Measurements from ENCODE around the gene LENEP.
"Not testable (repeated sequence)": the region's sequence is repeated elsewhere in the genome, so short reads cannot be mapped to it uniquely, and the experiment has no call there.

The LENEP gene

DNA sequence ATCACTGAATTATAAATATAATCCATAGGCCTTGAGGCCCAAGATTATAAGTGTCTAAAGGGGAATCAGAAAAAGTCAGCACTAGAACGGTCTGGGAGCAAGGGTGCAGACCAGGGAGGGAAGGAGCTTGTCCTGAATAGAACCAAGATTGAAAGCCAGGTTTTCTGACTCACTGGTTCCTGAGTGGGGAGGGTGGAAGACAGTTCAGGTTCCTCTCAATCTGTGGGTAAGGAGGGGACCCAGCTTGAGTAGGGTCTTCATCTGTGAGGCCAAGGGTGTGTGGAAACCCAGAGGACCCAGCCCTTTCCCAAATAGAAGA lies 842 bp downstream of the LENEP start:
- no peak overlapping the region for H3K27ac ChIP-seq (ENCODE audit: low read depth, low read length)
- no peaks in the 10 kb centered on the region for H3K27me3 ChIP-seq (ENCODE audit: insufficient read depth, low read length)
- no peak overlapping the region for H3K9ac ChIP-seq (ENCODE audit: low read depth, low read length)
- 0 out of 2 replicates have a peak, but pooled peaks cover 3% of the 10 kb centered on the region for H3K4me1 ChIP-seq (ENCODE audit: insufficient read depth, low read length)
- 93% methylated on average over 1 of the region's 1 CpG for WGBS
- H3K4me3 ChIP-seq (ENCODE audit: low read length) = no peak overlapping the region
- H3K9me3 ChIP-seq (ENCODE audit: insufficient read depth, low read depth, low read length) = no peaks in the 10 kb centered on the region
- H3K36me3 ChIP-seq (ENCODE audit: insufficient read depth, low read length) = peaks cover 25% of the 10 kb centered on the region

DNA sequence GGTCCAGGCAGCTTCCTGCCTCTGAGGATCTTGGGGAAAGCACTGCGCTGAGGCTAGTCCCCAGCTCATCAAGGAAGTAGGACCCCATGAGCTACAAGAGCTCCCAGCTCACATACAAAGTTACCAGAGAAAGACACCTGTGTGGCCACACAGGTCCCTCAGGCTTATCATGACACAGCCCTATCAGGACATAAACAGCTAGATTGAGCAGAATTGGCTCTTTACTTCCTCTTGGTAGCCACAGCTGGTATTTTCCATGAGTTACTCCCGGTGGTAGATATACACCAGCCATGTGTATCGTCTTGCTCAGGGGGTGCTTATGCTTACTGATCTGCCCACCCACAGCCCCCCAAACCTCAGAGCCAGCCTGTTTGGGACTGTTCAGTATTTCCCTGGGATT lies 1.2 kb downstream of the LENEP start:
- no peak overlapping the region for H3K4me3 ChIP-seq (ENCODE audit: low read length)
- WGBS = 92% methylated on average over 3 of the region's 3 CpGs
- H3K27ac ChIP-seq (ENCODE audit: low read depth, low read length) = no peak overlapping the region
- peaks cover 21% of the 10 kb centered on the region for H3K36me3 ChIP-seq (ENCODE audit: insufficient read depth, low read length)
- H3K9me3 ChIP-seq (ENCODE audit: insufficient read depth, low read depth, low read length) = no peaks in the 10 kb centered on the region
- H3K27me3 ChIP-seq (ENCODE audit: insufficient read depth, low read length) = no peaks in the 10 kb centered on the region
- H3K4me1 ChIP-seq (ENCODE audit: insufficient read depth, low read length) = 0 out of 2 replicates have a peak, but pooled peaks cover 3% of the 10 kb centered on the region
- no peak overlapping the region for H3K9ac ChIP-seq (ENCODE audit: low read depth, low read length)

DNA sequence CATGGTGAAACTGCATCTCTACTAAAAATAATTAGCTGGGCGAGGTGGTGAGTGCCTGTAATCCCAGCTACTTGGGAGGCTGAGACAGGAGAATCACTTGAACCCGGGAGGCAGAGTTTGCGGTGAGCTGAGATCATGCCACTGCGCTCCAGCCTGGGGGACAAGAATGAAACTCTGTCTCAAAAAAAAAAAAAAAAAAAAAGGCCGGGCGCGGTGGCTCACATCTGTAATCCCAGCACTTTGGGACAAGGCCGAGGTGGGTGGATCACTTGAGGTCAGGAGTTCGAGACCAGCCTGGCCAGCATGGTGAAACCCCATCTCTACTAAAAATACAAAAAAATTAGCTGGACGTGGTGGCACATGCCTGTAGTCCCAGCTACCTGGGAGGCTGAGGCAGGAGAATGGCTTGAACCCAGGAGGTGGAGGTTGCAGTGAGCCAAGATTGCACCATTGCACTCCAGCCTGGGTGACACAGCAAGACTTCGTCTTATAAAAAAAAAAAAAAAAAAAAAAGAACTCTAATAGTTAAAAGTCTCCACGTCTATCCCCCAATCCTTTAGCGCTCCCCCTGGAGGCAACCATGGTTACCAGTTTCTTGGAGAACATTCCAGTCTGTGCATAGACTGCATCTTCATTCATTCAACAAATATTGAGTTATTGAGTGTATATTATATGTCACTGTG lies 2.1 kb downstream of the LENEP start:
- H3K4me3 ChIP-seq (ENCODE audit: low read length); H3K9ac ChIP-seq (ENCODE audit: low read depth, low read length); H3K9me3 ChIP-seq (ENCODE audit: insufficient read depth, low read depth, low read length); H3K4me1 ChIP-seq (ENCODE audit: insufficient read depth, low read length); H3K27ac ChIP-seq (ENCODE audit: low read depth, low read length); H3K27me3 ChIP-seq (ENCODE audit: insufficient read depth, low read length): not testable (repeated sequence)
- WGBS = 93% methylated on average over 9 of the region's 13 CpGs
- peaks cover 12% of the 10 kb centered on the region for H3K36me3 ChIP-seq (ENCODE audit: insufficient read depth, low read length)

DNA sequence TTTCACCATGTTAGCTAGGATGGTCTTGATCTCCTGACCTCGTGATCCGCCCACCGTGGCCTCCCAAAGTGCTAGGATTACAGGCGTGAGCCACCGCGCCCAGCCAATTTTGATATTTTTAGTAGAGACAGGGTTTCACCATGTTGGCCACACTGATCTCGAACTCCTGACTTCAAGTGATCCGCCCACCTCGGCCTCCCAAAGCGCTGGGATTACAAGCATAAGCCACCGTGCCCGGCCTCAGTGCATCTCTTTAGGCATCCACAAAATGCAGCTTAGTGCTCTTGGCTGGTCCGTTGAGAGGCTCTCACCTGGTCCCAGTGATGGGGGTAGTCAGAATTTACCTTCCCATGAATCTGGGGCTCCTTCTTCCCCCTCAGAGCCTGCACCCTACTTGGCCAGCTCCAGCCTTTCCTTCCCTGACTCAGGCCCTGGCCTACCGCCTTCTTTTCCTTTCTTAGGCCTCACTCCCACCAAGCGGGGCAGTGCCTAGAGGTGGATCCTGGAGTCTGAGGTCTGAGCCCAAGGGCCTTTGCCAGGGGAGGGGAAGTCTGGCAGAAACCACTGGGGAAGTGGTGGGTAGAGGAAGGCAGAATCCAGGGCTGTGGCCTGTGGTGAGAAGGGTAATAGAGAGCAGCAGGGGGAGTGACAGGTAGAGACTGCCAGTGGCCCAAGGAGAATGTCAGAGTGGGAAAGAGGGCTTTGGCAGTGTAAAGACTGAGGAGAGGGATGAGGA lies 3.7 kb downstream of the LENEP start:
- peaks cover 5% of the 10 kb centered on the region; the same call in 1 of the 2 replicates for H3K4me1 ChIP-seq (ENCODE audit: insufficient read depth, low read length)
- WGBS = 92% methylated on average over 15 of the region's 15 CpGs
- H3K9me3 ChIP-seq (ENCODE audit: insufficient read depth, low read depth, low read length) = no peaks in the 10 kb centered on the region
- no peak overlapping the region for H3K9ac ChIP-seq (ENCODE audit: low read depth, low read length)
- no peak overlapping the region for H3K4me3 ChIP-seq (ENCODE audit: low read length)
- no peak overlapping the region for H3K27ac ChIP-seq (ENCODE audit: low read depth, low read length)
- peaks cover 5% of the 10 kb centered on the region; the same call in 1 of the 2 replicates for H3K36me3 ChIP-seq (ENCODE audit: insufficient read depth, low read length)
- no peaks in the 10 kb centered on the region for H3K27me3 ChIP-seq (ENCODE audit: insufficient read depth, low read length)

DNA sequence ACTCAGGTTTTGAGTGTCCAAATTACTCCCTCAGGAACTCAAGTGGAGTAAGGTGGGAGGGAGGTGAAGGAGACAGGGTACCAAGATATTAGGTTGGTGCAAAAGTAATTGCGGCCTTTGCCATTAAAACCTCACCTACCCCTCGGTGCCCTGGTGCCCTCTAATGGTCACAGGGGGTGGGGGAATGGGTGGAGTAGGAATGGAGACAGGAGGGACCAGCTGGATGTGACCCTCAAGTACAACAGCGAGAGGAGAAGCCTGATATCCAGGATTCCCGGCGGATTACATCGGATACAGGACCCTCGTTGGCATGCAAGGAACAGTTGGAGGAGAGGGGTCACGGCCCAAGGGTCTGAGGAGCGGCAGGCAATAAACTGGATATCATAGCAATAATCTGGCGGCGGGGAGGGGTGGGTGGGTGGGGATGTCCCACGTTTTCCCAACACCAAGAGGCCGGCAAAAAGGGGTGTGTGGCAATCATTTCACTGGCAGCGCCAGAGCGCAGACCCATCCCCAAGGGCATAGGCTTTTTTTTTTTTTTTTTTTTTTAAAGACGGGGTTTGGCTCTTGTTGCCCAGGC lies 4.9 kb downstream of the LENEP start:
- Histone ChIP-seq H3K9me3 (ENCODE audit: insufficient read depth, low read depth, low read length) (no peaks in the 10 kb centered on the region), H3K27me3 (ENCODE audit: insufficient read depth, low read length) (no peaks in the 10 kb centered on the region), H3K4me1 (ENCODE audit: insufficient read depth, low read length) (peaks cover 5% of the 10 kb centered on the region; the same call in 1 of the 2 replicates), H3K9ac (ENCODE audit: low read depth, low read length) (no peak overlapping the region), H3K4me3 (ENCODE audit: low read length) (no peak overlapping the region), H3K27ac (ENCODE audit: low read depth, low read length) (no peak overlapping the region), H3K36me3 (ENCODE audit: insufficient read depth, low read length) (no peaks in the 10 kb centered on the region)
- WGBS = 92% methylated on average over 15 of the region's 16 CpGs

DNA sequence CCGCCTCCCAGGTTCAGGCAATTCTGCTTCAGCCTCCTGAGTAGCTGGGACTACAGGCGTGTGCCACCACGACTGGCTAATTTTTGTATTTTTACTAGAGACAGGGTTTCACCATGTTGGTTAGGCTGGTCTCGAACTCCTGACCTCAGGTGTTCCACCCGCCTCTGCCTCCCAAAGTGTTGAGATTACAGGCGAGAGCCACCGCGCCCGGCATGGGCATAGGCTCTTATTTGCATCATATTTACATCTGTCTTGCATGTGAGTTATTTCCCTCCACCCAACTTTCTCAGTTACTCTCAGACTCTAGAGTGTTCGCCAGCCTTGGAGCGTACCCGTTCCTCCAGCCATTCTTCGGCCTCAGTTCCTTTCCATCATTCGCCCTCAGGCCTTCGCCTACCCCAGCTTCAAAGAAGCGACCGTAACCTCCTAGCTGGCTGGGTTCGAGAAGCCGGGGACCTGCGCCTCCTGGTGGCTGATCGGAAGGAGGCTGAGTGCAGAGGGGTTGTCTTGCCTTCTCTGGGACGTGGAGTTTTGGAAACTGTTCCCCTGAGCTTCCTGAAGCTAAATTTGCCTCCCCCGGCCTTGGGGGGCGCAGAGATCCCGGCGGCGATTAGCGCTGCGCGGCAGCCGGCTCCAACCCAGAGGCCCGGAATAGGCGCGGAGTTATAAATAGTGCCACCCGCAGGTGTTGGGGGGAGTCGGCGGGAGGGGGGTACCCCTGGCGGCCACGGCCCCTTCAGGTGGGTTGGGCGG lies 5.6 kb downstream of the LENEP start:
- H3K36me3 ChIP-seq (ENCODE audit: insufficient read depth, low read length) = no peaks in the 10 kb centered on the region
- no peak overlapping the region for H3K9ac ChIP-seq (ENCODE audit: low read depth, low read length)
- no peaks in the 10 kb centered on the region for H3K27me3 ChIP-seq (ENCODE audit: insufficient read depth, low read length)
- WGBS = 19% methylated on average over 40 of the region's 40 CpGs
- no peaks in the 10 kb centered on the region for H3K9me3 ChIP-seq (ENCODE audit: insufficient read depth, low read depth, low read length)
- no peak overlapping the region; the same call in 1 of the 2 replicates for H3K27ac ChIP-seq (ENCODE audit: low read depth, low read length)
- H3K4me3 ChIP-seq (ENCODE audit: low read length) = peak overlapping the region; percentile 82
- peaks cover 5% of the 10 kb centered on the region; the same call in 1 of the 2 replicates for H3K4me1 ChIP-seq (ENCODE audit: insufficient read depth, low read length)

DNA sequence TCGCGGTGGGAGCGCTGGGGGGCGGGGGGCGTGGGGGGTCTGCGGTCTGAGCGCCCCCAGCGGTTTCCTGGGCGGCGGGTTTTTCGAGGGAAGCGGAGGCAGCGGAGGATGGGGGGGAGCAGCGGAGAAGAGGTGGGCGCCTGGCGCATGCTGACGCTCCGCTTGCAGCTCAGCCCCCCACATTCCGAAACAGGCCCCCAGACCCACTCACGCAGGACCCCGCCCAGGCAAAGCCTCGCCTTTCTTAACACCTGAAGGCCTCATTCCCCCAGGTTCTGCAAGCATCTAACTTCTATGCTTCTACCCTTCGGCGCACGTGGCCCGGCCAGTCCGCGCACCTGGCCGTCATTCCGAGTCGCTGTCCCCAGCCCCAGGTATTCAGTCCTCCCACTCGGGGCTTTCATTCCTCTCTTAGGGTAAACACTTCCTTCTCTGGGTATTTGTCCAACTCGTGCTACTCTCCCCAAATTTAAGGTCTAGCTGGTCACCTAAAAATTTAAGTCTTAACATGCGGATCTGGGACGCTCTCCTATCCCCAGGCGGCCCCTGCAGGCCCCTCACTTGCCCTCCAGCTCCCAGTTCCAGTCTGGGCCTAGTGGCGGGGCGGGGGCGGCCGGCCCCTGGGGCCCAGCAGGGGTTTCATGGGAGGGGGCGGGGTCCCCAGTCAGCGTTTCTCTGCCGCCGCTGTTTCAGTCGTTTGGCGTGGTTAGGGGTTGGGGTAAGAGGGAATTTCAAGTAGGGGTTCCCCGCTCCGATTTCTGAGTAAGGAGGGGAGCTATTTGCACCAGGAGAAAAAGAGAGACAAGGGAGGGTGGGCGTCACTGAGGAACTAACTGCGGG lies 6.4 kb downstream of the LENEP start:
- 2% methylated on average over 49 of the region's 50 CpGs for WGBS
- peaks cover 12% of the 10 kb centered on the region for H3K4me1 ChIP-seq (ENCODE audit: insufficient read depth, low read length)
- H3K27ac ChIP-seq (ENCODE audit: low read depth, low read length) = peak overlapping the region; percentile 85
- H3K27me3 ChIP-seq (ENCODE audit: insufficient read depth, low read length) = no peaks in the 10 kb centered on the region
- H3K4me3 ChIP-seq (ENCODE audit: low read length) = peak overlapping the region; percentile 82
- H3K9me3 ChIP-seq (ENCODE audit: insufficient read depth, low read depth, low read length) = no peaks in the 10 kb centered on the region
- H3K9ac ChIP-seq (ENCODE audit: low read depth, low read length) = peak overlapping the region; percentile 78
- no peaks in the 10 kb centered on the region for H3K36me3 ChIP-seq (ENCODE audit: insufficient read depth, low read length)

DNA sequence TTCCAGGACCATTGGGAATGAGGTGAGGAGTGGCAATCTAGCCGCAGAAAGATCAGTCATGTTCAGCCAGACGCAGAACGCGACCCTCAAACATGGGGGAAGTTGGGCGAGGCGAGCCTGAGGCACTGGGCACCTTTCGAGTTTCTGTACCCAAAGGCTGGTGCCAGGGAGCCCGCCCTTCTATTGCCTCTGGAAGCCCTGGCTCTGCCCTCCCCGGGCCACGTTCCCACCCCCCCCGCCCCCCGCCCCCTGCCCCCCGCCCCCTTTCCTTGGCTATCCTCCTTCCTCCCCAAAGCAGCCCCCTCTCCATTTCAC lies 7.0 kb downstream of the LENEP start:
- Histone ChIP-seq H3K9ac (ENCODE audit: low read depth, low read length) (peak overlapping the region; percentile 78), H3K4me1 (ENCODE audit: insufficient read depth, low read length) (peaks cover 13% of the 10 kb centered on the region), H3K36me3 (ENCODE audit: insufficient read depth, low read length) (no peaks in the 10 kb centered on the region), H3K9me3 (ENCODE audit: insufficient read depth, low read depth, low read length) (no peaks in the 10 kb centered on the region), H3K27ac (ENCODE audit: low read depth, low read length) (peak overlapping the region; percentile 97), H3K27me3 (ENCODE audit: insufficient read depth, low read length) (no peaks in the 10 kb centered on the region), H3K4me3 (ENCODE audit: low read length) (peak overlapping the region; percentile 82)
- 2% methylated on average over 7 of the region's 13 CpGs for WGBS

DNA sequence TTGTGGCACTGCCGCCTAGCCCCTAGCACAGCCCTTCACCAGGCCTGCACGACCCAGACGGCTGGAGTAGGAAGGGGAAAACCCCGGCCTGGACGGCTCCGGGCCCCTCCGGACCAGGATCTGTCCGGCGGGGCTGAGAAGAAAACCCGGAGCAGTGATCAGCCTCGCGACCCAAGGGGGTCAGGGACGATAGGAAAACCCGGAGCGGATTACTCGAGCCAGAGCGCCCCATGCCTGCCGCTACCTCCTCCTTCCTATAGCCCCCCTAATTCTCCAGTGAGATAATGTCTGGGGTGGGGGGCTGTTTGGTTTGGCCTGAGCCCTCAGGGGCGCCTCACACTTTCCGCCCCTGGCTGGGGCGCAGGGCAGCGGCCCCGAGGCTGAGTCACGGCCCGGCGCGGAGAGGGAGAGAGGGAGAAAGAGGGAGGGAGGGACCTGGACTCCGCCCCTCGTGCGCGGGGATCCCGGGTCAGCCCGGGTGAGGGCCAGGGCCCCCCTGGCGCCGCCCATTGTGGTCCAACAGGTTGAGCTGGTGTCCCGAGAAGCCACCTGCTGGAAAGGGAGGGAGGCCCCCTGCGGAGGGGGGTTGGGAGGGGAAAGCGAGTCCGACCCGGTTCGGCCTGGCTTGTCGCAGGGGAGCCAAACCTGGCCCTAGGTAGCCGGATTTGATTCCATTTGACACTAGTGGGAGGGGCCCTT lies 7.5 kb downstream of the LENEP start:
- H3K27ac ChIP-seq (ENCODE audit: low read depth, low read length) = peak overlapping the region; percentile 97
- peak overlapping the region; percentile 84 for H3K9ac ChIP-seq (ENCODE audit: low read depth, low read length)
- H3K4me1 ChIP-seq (ENCODE audit: insufficient read depth, low read length) = peaks cover 11% of the 10 kb centered on the region

DNA sequence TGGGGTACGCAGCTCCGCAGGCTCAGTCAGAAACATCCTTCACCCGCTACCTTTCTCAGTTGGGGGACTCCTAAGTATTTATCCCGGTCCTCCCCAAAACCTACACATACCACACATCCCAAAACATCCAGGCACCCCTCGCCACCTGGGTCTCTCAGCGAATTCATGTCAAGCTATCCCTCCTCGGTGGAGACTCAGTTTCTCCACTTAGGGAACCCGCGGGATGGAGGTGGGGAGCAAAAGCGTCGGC lies 8.0 kb downstream of the LENEP start:
- Histone ChIP-seq H3K9ac (ENCODE audit: low read depth, low read length) (peak overlapping the region; percentile 84), H3K27me3 (ENCODE audit: insufficient read depth, low read length) (no peaks in the 10 kb centered on the region), H3K36me3 (ENCODE audit: insufficient read depth, low read length) (no peaks in the 10 kb centered on the region), H3K4me3 (ENCODE audit: low read length) (peak overlapping the region; percentile 82), H3K9me3 (ENCODE audit: insufficient read depth, low read depth, low read length) (no peaks in the 10 kb centered on the region), H3K27ac (ENCODE audit: low read depth, low read length) (peak overlapping the region; percentile 97), H3K4me1 (ENCODE audit: insufficient read depth, low read length) (peaks cover 10% of the 10 kb centered on the region)
- under 1% methylated on average over 11 of the region's 11 CpGs for WGBS

More for the DNA sequence above, 7.5 kb downstream of the LENEP start:
- Histone ChIP-seq H3K36me3 (ENCODE audit: insufficient read depth, low read length) (no peaks in the 10 kb centered on the region), H3K27me3 (ENCODE audit: insufficient read depth, low read length) (no peaks in the 10 kb centered on the region), H3K9me3 (ENCODE audit: insufficient read depth, low read depth, low read length) (no peaks in the 10 kb centered on the region), H3K4me3 (ENCODE audit: low read length) (peak overlapping the region; percentile 82)
- 1% methylated on average over 43 of the region's 43 CpGs for WGBS

Data from HUES64 (cell line).